GM12872 (cell line): ENCODE results near the gene SDHAF4.

Experiments used
- CTCF ChIP-seq: IDR thresholded peaks from 3 replicates; pipeline ENCODE4 v1.5.1; 2011; ENCODE audit warnings: low read depth, mild to moderate bottlenecking, low read length, moderate library complexity; ENCODE audit not compliant: insufficient read depth

SDHAF4 gene

GRCh38 chr6:70627500-70628254, 60.9 kb downstream of the SDHAF4 start:
- TF ChIP-seq CTCF: no peak

GRCh38 chr6:70629929-70630328, 63.2 kb downstream of the SDHAF4 start:
- no peak for TF ChIP-seq CTCF

- TF ChIP-seq CTCF: no peak
These were observed 67.1 kb downstream of the SDHAF4 start for GRCh38 chr6:70633870-70634269.

- no peak for TF ChIP-seq CTCF
These were observed 69.9 kb downstream of the SDHAF4 start for GRCh38 chr6:70636596-70636995.

GRCh38 chr6:70638468-70638867, 71.7 kb downstream of the SDHAF4 start:
- no peak for TF ChIP-seq CTCF
